Measurements from ENCODE around the gene NDUFB3.

NDUFB3 gene

DNA sequence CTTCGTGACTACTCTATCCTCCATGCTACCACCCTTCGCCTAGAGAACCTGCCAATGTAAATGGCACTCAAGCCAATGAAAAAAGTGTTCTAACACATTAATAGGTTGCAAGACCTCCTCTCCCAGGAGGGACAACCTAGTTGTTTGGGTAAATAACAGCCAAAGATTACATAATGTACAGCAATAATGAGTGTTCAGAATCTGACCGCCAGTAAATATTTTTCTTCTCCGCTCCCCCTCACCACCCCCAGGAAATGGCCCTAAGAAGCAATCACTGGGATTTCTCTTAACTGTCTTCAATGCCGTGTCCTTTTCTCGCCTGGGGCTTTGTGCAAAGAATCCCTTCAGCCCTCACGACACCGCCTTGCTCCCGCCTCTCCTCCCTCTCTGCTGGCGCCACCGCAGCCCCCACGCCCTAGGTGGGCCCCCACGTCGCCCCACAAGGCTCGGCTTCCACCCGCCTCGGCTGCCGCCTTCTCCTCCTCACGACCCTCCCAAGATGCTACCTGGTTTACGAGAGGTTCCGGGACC lies 788 bp upstream of the NDUFB3 start:
- Histone ChIP-seq H3K4me1 (ENCODE audit: insufficient read depth, poor library complexity, severe bottlenecking) (peaks cover 24% of the 10 kb centered on the region), H3K9me3 (ENCODE audit: severe bottlenecking) (no peaks in the 10 kb centered on the region), H3K4me3 (ENCODE audit: severe bottlenecking) (peak overlapping the region; percentile 96), H3K27me3 (ENCODE audit: insufficient read depth, poor library complexity, severe bottlenecking) (no peaks in the 10 kb centered on the region), H3K27ac (ENCODE audit: poor library complexity, severe bottlenecking) (peak overlapping the region; percentile 68), H3K36me3 (ENCODE audit: low read depth) (no peaks in the 10 kb centered on the region)
- DNase-seq (ENCODE audit: low spot score), result no peak
- TF ChIP-seq, protein P1, sequence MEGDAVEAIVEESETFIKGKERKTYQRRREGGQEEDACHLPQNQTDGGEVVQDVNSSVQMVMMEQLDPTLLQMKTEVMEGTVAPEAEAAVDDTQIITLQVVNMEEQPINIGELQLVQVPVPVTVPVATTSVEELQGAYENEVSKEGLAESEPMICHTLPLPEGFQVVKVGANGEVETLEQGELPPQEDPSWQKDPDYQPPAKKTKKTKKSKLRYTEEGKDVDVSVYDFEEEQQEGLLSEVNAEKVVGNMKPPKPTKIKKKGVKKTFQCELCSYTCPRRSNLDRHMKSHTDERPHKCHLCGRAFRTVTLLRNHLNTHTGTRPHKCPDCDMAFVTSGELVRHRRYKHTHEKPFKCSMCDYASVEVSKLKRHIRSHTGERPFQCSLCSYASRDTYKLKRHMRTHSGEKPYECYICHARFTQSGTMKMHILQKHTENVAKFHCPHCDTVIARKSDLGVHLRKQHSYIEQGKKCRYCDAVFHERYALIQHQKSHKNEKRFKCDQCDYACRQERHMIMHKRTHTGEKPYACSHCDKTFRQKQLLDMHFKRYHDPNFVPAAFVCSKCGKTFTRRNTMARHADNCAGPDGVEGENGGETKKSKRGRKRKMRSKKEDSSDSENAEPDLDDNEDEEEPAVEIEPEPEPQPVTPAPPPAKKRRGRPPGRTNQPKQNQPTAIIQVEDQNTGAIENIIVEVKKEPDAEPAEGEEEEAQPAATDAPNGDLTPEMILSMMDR (IDR thresholded peaks at IDR 0.05; ENCODE audit: poor library complexity, severe bottlenecking), result no peak
- peak; percentile 7 for ATAC-seq (ENCODE audit: low read depth)

DNA sequence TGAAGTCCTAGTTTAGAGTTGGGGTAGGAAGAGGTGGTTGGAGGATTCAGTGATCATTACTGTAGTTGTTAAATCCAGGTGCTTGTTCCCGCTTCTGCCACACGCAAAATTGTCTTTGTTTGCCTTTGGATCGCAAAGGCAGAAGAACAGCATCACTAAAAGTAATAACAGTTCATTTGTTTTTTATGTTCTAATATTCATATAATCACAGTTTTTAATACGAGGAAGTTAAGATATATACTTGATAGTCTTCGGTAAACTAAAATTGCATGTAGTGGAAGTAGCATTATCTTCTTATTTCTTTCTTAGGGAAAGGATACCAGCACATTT lies 365 bp downstream of the NDUFB3 start:
- DNase-seq (ENCODE audit: low spot score) (no peak), ATAC-seq (ENCODE audit: low read depth) (peak; percentile 23)
- TF ChIP-seq, protein P1 (IDR thresholded peaks at IDR 0.05; ENCODE audit: poor library complexity, severe bottlenecking), result no peak
- no peaks in the 10 kb centered on the region for H3K27me3 ChIP-seq (ENCODE audit: insufficient read depth, poor library complexity, severe bottlenecking)
- no peaks in the 10 kb centered on the region for H3K9me3 ChIP-seq (ENCODE audit: severe bottlenecking)
- H3K4me3 ChIP-seq (ENCODE audit: severe bottlenecking), result peak overlapping the region; percentile 96
- 0 out of 2 replicates have a peak, but pooled peaks cover under 1% of the 10 kb centered on the region for H3K36me3 ChIP-seq (ENCODE audit: low read depth)
- peak overlapping the region; percentile 68 for H3K27ac ChIP-seq (ENCODE audit: poor library complexity, severe bottlenecking)
- peaks cover 24% of the 10 kb centered on the region for H3K4me1 ChIP-seq (ENCODE audit: insufficient read depth, poor library complexity, severe bottlenecking)

DNA sequence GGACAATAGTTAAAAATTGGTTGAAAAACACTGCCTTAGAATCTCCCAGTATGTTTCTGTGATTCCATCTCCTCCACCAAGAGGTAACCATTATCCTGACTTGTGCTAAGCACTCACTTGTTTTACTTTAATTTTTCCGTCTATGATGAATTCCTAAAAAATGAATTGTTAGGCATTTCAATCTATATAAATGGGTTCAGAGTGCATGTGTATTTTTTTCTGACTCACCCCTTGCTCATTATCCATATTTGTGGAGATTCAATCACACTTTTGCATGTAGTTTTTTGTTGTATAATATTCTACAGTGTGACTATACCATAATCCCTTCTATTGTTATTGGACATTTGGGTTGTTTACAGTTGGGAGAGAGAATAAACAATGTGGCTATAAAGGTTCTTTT lies 1.3 kb downstream of the NDUFB3 start:
- H3K27me3 ChIP-seq (ENCODE audit: insufficient read depth, poor library complexity, severe bottlenecking), result no peaks in the 10 kb centered on the region
- ATAC-seq (ENCODE audit: low read depth) (no peak), DNase-seq (ENCODE audit: low spot score) (no peak)
- peaks cover 24% of the 10 kb centered on the region for H3K4me1 ChIP-seq (ENCODE audit: insufficient read depth, poor library complexity, severe bottlenecking)
- peak overlapping the region; percentile 68 for H3K27ac ChIP-seq (ENCODE audit: poor library complexity, severe bottlenecking)
- peaks cover 2% of the 10 kb centered on the region; the same call in 1 of the 2 replicates for H3K36me3 ChIP-seq (ENCODE audit: low read depth)
- no peaks in the 10 kb centered on the region for H3K9me3 ChIP-seq (ENCODE audit: severe bottlenecking)
- peak overlapping the region; percentile 96 for H3K4me3 ChIP-seq (ENCODE audit: severe bottlenecking)
- TF ChIP-seq, protein P1 (IDR thresholded peaks at IDR 0.05; ENCODE audit: poor library complexity, severe bottlenecking), result no peak

DNA sequence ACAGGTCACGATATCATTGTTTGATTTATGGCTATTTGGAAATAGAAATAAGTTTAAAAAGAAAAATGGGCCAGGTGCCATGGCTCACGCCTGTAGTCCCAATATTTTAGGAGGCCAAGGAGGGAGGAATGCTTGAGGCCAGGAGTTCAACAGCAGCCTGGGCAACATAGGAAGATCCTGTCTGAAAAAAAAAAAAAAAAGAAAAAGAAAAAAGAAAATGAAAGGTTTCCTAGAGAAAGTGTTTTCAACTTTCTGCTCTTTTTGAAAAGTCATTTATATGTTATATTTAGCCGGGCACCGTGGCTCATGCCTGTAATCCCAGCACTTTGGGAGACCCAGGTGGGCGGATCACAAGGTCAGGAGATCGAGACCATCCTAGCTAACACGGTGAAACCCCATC lies 3.2 kb downstream of the NDUFB3 start:
- Histone ChIP-seq H3K36me3 (ENCODE audit: low read depth) (peaks cover 18% of the 10 kb centered on the region), H3K27me3 (ENCODE audit: insufficient read depth, poor library complexity, severe bottlenecking) (no peaks in the 10 kb centered on the region), H3K4me3 (ENCODE audit: severe bottlenecking) (no peak overlapping the region), H3K27ac (ENCODE audit: poor library complexity, severe bottlenecking) (no peak overlapping the region), H3K4me1 (ENCODE audit: insufficient read depth, poor library complexity, severe bottlenecking) (peaks cover 11% of the 10 kb centered on the region), H3K9me3 (ENCODE audit: severe bottlenecking) (no peaks in the 10 kb centered on the region)
- no peak for ATAC-seq (ENCODE audit: low read depth)
- TF ChIP-seq, protein P1 (IDR thresholded peaks at IDR 0.05; ENCODE audit: poor library complexity, severe bottlenecking), result no peak
- no peak for DNase-seq (ENCODE audit: low spot score)

DNA sequence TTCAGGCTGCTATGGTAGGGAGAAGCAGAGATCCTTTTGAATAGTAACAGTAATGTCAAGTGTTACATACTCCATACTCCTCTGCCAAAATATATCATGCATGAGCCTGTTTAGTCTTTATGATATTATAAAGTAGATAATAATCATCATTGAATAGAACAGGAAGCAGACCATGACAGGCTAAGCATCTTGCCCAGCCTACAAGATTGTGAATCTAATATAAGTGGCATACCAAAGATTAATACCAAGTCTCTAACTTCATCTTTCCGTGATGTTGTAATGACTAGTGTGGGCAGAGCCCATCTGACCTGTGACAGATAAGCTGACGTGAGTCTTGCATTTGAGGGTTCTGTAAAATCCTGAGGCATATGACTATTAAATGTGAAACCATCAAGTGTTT lies 13.1 kb downstream of the NDUFB3 start:
- TF ChIP-seq, protein P1 (IDR thresholded peaks at IDR 0.05; ENCODE audit: poor library complexity, severe bottlenecking), result no peak
- no peak overlapping the region for H3K4me3 ChIP-seq (ENCODE audit: severe bottlenecking)
- peaks cover 42% of the 10 kb centered on the region for H3K36me3 ChIP-seq (ENCODE audit: low read depth)
- no peaks in the 10 kb centered on the region for H3K9me3 ChIP-seq (ENCODE audit: severe bottlenecking)
- H3K27me3 ChIP-seq (ENCODE audit: insufficient read depth, poor library complexity, severe bottlenecking), result no peaks in the 10 kb centered on the region
- no peak overlapping the region for H3K27ac ChIP-seq (ENCODE audit: poor library complexity, severe bottlenecking)
- no peak for ATAC-seq (ENCODE audit: low read depth)
- H3K4me1 ChIP-seq (ENCODE audit: insufficient read depth, poor library complexity, severe bottlenecking), result no peaks in the 10 kb centered on the region
- DNase-seq (ENCODE audit: low spot score), result no peak
